ENCODE results near the gene WNT8B. TPM values are rescaled to one million over a fixed set of nuclear protein-coding genes. Genes with fewer than 3 reads are reported as not detected.

Gene WNT8B
- total RNA-seq, 1 experiment from 2014 or later: 0.29 TPM

GRCh38 chr10:100501423-100501822, 38.6 kb downstream of the WNT8B start:
- Histone ChIP-seq H3K27ac (ENCODE audit: low read length) (no peak overlapping the region), H3K4me3 (ENCODE audit: low read length) (no peak overlapping the region), H3K4me1 (ENCODE audit: insufficient read depth, low read length) (no peaks in the 10 kb centered on the region), H3K9me2 (replicated peaks; ENCODE audit: low read length) (no peaks in the 10 kb centered on the region), H3K79me2 (ENCODE audit: low read length) (no peaks in the 10 kb centered on the region), H3K9ac (ENCODE audit: low read length) (no peak overlapping the region), H2AFZ (ENCODE audit: low read length) (no peak overlapping the region), H3K9me3 (ENCODE audit: low read length) (no peaks in the 10 kb centered on the region), H3K27me3 (ENCODE audit: low read length) (no peaks in the 10 kb centered on the region), H3K36me3 (ENCODE audit: low read depth, low read length) (no peaks in the 10 kb centered on the region), H4K20me1 (ENCODE audit: low read length) (no peaks in the 10 kb centered on the region), H3K4me2 (ENCODE audit: low read length) (no peak overlapping the region), H3F3A (ENCODE audit: low read length, unreplicated experiment) (no peaks in the 10 kb centered on the region)
- TF ChIP-seq CTCF (conservative IDR thresholded peaks at IDR 0.05; ENCODE audit: low read depth, low read length): no peak
- TF ChIP-seq EZH2phosphoT487 (IDR thresholded peaks at IDR 0.05; ENCODE audit: borderline replicate concordance, low read length): no peak
- DNase-seq (no peak), ATAC-seq (no peak)
- CTCF ChIA-PET: no interaction called here
- no TSS peak for BruUV-seq (replicated peaks)
- intact Hi-C loops (cut with micrococcal nuclease): no loop called here
- POLR2A ChIA-PET (ENCODE audit: unreplicated experiment): no interaction called here

GRCh38 chr10:100502926-100503494, 40.2 kb downstream of the WNT8B start:
- intact Hi-C loops (cut with micrococcal nuclease): no loop called here
- Histone ChIP-seq H3K9me2 (replicated peaks; ENCODE audit: low read length) (no peaks in the 10 kb centered on the region), H3K36me3 (ENCODE audit: low read depth, low read length) (no peaks in the 10 kb centered on the region), H3K4me1 (ENCODE audit: insufficient read depth, low read length) (peaks cover 5% of the 10 kb centered on the region; the same call in 1 of the 2 replicates), H3F3A (ENCODE audit: low read length, unreplicated experiment) (no peaks in the 10 kb centered on the region), H3K27me3 (ENCODE audit: low read length) (no peaks in the 10 kb centered on the region), H3K27ac (ENCODE audit: low read length) (no peak overlapping the region), H3K4me3 (ENCODE audit: low read length) (no peak overlapping the region), H2AFZ (ENCODE audit: low read length) (no peak overlapping the region), H3K9ac (ENCODE audit: low read length) (no peak overlapping the region), H3K4me2 (ENCODE audit: low read length) (no peak overlapping the region), H4K20me1 (ENCODE audit: low read length) (no peaks in the 10 kb centered on the region), H3K9me3 (ENCODE audit: low read length) (no peaks in the 10 kb centered on the region), H3K79me2 (ENCODE audit: low read length) (no peaks in the 10 kb centered on the region)
- BruUV-seq (replicated peaks): no TSS peak
- ChIA-PET CTCF (interaction anchor here (0.8 kb wide), 1 partner anchor 186 kb away, joined by 3 read pairs; no protein-coding TSS in a partner anchor), POLR2A (ENCODE audit: unreplicated experiment) (no interaction called here)
- TF ChIP-seq CTCF (conservative IDR thresholded peaks at IDR 0.05; ENCODE audit: low read depth, low read length) (no peak), EZH2phosphoT487 (IDR thresholded peaks at IDR 0.05; ENCODE audit: borderline replicate concordance, low read length) (no peak)
- ATAC-seq: no peak
- no peak for DNase-seq

- DNase-seq (no peak), ATAC-seq (no peak)
- Histone ChIP-seq H3K79me2 (ENCODE audit: low read length) (no peaks in the 10 kb centered on the region), H3F3A (ENCODE audit: low read length, unreplicated experiment) (no peaks in the 10 kb centered on the region), H4K20me1 (ENCODE audit: low read length) (no peaks in the 10 kb centered on the region), H3K27ac (ENCODE audit: low read length) (no peak overlapping the region), H3K4me1 (ENCODE audit: insufficient read depth, low read length) (peaks cover 5% of the 10 kb centered on the region; the same call in 1 of the 2 replicates), H3K4me2 (ENCODE audit: low read length) (no peak overlapping the region), H3K4me3 (ENCODE audit: low read length) (no peak overlapping the region), H3K9me2 (replicated peaks; ENCODE audit: low read length) (no peaks in the 10 kb centered on the region), H2AFZ (ENCODE audit: low read length) (no peak overlapping the region), H3K27me3 (ENCODE audit: low read length) (no peaks in the 10 kb centered on the region), H3K9ac (ENCODE audit: low read length) (no peak overlapping the region), H3K9me3 (ENCODE audit: low read length) (no peaks in the 10 kb centered on the region), H3K36me3 (ENCODE audit: low read depth, low read length) (no peaks in the 10 kb centered on the region; the same call in 1 of the 2 replicates)
- TF ChIP-seq EZH2phosphoT487 (IDR thresholded peaks at IDR 0.05; ENCODE audit: borderline replicate concordance, low read length) (no peak), EZH2 (IDR thresholded peaks at IDR 0.05; ENCODE audit: low read length, unreplicated experiment) (no peak), CTCF (conservative IDR thresholded peaks at IDR 0.05; ENCODE audit: low read depth, low read length) (no peak)
- ChIA-PET CTCF (no interaction called here), POLR2A (ENCODE audit: unreplicated experiment) (no interaction called here)
- intact Hi-C loops (cut with micrococcal nuclease): no loop called here
- no TSS peak for BruUV-seq (replicated peaks)
Measured at GRCh38 chr10:100504096-100504495, 41.3 kb downstream of the WNT8B start.

Measured in PC-3 (cell line).